Adrenal gland (tissue), 5 donors: ENCODE measurements around the gene POM121C.
"Not testable (repeated sequence)": the region's sequence is repeated elsewhere in the genome, so short reads cannot be mapped to it uniquely, and the experiment has no call there.

Source experiments
- CTCF ChIP-seq, 6 experiments: fragments of 450-650 bp in 4 of 6; fragments of 200-600 bp in 2 of 6; sonication (generic) in 1 of 6; IDR thresholded peaks; 1 replicate in 5 of 6; 2 replicates in 1 of 6; pipeline versions ENCODE4 v1.5.1 to v1.8.0; 2016 to 2021; ENCODE audit warnings: antibody characterized with exemption in 6 of 6, mild to moderate bottlenecking in 2 of 6, moderate library complexity in 1 of 6
- POLR2A ChIP-seq, 2 donors: fragments of 450-650 bp; IDR thresholded peaks; one replicate each; pipeline ENCODE4 v1.6.1; 2017; ENCODE audit warnings: antibody characterized with exemption in 2 of 2, mild to moderate bottlenecking in 2 of 2, moderate library complexity in 1 of 2
- donor health status: DM: no; HTN: no; CAD: no.

DNA sequence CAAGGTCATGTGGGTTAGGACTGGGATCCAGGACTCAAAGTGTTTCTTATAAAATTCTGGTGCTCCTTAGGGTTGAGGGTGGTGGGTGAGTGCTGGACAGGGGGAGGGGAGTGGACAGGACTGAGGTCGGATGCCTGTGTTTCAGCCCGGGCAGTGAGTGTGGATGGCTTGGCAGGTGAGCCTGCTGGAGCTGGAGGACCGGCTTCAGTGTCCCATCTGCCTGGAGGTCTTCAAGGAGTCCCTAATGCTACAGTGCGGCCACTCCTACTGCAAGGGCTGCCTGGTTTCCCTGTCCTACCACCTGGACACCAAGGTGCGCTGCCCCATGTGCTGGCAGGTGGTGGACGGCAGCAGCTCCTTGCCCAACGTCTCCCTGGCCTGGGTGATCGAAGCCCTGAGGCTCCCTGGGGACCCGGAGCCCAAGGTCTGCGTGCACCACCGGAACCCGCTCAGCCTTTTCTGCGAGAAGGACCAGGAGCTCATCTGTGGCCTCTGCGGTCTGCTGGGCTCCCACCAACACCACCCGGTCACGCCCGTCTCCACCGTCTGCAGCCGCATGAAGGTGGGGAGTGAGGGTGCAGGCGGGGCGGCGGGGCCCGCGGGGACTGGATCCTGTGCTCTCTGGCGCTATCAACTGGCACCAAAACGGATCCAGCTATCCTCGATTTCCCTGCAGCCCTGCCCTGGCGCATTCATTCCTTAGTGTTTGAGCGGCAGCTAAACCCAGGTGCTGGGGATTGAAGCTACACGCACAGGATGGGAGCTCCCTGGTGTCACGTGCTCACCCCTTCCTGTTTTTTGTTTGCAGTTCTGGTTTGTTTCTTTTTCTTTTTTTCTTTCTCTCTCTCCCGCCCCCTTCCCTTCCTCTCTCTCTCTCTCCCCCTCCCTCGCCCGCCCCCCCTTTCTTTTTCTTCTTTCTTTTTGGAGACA, 87.1 kb downstream of the POM121C start:
- not testable (repeated sequence) for TF ChIP-seq CTCF, POLR2A (IDR thresholded peaks at IDR 0.05)
